GM19023 (cell line): Measurements from ENCODE around the gene NOSIP.
A peak's percentile ranks its signal among the peaks of the same experiment; 100 is the strongest.

Experiments
- ATAC-seq: cut with Tn5 transposase; IDR thresholded peaks from one replicate; pipeline ENCODE4 v1.9.1; 2021; ENCODE audit warnings: mild to moderate bottlenecking, moderate library complexity; ENCODE audit not compliant: unreplicated experiment

Gene NOSIP

DNA sequence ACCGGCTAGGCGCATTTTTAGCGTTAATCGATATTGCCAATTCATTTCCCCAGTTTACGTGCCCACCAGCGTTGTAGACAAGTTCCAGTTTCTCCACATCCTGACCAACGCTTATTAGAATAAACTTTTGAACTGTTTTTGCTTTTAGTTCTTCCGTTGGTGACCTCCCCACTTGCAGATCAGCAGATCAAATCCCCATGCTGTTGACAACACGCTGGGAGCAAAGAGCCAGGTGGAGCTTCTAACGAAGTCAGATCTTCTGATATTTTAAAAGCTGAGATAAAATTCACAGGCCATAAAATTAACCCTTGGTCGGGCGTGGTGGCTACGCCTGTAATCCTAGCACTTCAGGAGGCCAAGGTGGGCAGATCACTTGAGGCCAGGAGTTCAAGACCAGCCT is 31.3 kb downstream of the NOSIP start:
- no peak for ATAC-seq

DNA sequence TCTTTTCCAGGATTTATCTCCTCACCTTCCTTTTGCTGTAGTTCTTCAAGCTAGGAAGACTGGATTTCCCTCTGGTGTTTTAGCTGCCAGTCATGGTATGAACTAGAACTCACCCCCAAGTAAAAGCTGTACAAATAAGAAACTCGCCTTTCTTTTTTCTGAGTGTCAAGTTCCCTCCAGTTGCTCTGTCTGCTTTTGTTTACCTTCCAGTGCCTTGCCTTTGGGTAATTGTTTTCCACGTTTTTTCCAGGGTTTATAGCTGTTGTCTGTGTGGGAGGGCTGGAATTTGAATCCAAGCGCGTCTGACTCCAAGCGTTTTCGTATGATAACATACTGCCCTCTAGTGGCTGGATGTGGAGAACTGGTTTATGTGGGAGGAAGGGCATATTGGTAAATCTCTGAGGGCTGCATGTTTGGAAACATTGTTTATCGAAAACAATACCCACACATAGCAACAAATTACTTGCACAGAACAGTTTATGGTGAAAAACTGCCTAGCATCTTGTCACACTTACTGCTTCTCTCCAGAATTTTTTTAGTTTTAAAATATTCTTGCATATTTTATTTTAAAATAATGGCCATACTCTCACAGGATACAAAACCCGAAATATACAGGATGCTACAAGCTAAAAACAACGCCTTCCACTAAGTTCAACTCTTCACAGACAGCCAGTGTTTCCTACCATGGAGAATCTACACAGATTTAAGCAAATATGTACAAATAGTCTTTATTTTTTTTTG is 33.4 kb downstream of the NOSIP start:
- ATAC-seq = no peak

DNA sequence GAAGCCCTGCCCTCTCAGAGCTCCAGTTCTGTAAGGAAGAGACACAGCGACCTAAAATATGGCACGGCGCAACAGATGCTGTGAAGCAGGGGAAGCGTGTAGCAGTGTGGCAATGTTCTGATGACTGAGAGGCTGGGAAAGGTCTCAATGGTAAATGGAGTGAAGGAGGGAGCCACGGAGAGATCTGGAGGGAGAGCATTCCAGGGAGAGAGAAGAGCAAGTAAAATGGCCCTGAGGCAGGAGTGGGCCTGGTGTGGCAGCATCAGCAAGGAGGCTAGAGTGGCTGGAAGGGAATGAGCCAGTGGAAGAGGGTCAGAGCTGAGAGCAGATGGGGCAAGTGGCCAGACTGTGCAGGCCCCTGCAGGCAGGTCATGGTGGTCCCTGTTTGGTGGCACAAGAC is 36.2 kb downstream of the NOSIP start:
- ATAC-seq = no peak

DNA sequence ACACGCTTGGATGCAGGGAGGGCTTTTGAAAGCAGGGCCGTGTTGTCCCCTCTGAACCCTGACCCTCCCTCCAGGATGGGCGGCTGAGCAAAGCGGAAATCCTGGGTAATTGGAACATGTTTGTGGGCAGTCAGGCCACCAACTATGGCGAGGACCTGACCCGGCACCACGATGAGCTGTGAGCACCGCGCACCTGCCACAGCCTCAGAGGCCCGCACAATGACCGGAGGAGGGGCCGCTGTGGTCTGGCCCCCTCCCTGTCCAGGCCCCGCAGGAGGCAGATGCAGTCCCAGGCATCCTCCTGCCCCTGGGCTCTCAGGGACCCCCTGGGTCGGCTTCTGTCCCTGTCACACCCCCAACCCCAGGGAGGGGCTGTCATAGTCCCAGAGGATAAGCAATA is 37.3 kb downstream of the NOSIP start:
- no peak for ATAC-seq

DNA sequence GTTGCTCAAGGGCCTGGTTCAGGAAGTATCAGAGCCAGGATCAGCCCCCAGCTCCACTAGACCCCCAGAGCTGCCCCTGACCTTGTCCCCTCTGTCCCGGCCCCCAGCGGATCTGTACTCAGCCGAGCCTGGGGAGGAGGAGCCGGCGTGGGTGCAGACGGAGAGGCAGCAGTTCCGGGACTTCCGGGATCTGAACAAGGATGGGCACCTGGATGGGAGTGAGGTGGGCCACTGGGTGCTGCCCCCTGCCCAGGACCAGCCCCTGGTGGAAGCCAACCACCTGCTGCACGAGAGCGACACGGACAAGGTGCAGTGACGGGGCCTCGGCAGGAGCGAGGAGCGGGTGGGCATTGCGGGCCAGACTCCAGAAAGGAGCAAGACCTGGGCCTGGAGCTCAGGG is 37.9 kb downstream of the NOSIP start:
- no peak for ATAC-seq

DNA sequence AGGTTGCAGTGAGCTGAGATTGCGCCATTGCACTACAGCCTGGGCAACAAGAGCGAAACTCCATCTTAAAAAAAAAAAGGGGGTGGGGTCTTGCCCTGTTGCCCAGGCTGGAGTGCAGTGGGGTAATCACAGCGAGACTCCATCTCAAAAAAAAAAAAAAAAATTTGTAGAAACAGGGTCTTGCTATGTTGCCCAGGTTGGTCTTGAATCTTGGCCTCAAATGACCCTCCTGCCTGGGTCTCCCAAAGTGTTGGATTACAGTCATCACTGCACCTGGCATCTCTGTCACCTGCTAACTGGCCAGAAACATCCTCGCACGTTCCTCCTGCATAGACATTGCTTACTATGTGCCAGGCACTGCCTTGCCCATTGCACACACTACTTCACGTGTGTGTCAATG is 38.4 kb downstream of the NOSIP start:
- ATAC-seq = no peak

DNA sequence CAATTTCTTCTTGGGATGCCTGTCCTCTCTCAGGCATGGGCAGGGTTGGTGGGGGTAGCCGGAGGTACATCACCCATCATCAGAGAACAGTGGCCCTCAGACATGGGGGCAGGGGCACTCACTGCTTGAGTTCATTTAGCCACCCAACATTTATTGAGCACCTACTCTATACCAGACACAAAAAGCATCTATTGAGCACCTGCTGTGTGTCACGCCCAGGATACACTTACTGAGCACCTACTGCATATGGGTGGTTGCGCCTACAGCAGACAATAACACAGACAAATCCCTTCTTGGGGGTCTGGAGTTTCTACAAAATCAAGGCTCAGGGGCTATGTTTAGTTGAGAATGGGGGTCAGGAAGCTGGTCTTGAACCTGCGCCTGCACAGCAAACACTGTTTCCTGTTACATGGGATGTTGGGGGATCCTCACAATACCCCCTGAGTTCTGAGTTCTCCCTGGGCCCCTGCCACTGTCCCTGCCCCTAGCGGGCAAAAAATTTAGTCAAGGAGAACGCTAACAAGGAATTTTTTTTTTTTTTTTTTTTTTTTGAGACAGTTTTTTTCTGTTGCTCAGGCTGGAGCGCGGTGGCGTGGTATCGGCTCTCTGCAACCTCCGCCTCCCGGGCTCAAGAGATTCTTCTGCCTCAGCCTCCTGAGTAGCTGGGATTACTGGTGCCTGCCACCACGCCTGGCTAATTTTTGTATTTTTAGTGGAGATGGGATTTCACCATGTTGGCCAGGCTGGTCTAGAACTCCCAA is 41.0 kb downstream of the NOSIP start:
- ATAC-seq = no peak

DNA sequence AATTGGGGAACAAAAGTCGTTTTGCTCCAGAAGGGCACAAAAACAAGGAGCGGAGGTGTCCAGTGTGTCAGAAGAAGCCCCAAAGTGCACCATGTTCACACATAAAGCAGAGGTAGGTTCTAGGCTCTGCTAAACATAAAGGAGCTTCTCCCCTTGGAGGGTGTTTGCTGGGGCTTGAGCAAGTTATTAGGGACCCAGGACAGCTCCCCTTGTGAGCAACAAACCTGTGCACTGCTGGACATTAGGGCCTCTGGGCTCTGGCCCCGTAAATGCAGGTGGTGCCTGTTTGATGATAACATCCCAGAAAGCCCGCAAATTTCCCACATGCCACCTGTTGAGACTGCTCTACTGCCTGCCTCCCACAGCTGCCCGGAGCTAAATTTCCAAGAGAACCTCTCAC is 41.7 kb downstream of the NOSIP start:
- ATAC-seq = no peak

DNA sequence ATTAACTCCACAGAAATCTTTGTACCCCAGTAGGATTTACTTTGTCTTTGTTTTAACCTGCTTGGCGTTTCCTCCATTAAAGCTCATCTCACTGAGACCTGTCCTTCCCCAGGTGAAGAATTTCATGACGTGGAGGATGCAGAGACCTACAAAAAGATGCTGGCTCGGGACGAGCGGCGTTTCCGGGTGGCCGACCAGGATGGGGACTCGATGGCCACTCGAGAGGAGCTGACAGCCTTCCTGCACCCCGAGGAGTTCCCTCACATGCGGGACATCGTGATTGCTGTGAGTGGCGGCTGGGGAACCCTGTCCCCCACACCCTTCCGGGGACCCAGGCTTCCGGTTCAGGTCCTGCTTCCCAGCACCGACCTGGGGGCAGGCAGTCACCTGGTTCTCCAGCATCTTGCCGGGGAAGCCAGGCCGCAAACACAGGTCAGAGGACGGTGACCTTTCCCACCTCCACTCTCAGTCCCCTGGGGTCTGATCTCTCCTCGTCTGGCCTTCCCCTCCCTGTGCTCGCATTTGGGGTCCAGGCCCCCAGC is 43.4 kb downstream of the NOSIP start:
- no peak for ATAC-seq

DNA sequence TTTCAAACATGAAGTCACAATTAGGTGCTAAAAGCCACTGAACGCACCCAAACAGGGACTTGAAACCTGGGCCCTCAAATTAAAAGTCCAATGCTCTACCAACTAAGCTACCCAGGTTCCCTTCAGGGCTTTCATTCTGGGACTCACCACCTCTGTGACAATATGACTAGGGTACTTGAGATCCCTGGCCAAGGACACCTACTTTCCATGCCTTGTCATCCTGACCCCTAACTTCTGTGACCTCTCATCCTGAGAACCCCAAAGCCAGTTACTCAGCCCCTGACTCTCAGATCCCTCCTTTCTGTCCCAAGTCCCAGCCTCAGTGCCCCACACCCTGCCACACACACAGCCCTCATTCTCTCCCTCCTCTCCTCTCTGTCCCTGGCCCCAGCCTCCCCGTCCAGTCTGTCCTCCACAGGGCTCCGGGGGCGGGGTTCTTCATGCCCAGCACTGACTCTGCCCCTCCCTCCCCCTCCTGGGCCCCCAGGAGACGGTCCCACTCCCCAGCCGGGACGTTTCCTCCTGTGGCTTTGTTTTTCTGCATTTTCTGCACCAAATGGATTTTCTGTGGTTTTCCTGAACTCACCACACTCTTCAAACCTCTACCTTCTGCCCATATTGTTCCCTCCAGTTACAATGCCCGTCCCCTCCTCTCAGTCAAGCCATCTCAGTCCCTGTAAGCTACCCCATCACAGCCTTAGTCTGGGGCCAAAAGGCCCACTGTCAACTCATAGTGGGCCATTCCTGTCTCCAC is 45.5 kb downstream of the NOSIP start:
- ATAC-seq = no peak

DNA sequence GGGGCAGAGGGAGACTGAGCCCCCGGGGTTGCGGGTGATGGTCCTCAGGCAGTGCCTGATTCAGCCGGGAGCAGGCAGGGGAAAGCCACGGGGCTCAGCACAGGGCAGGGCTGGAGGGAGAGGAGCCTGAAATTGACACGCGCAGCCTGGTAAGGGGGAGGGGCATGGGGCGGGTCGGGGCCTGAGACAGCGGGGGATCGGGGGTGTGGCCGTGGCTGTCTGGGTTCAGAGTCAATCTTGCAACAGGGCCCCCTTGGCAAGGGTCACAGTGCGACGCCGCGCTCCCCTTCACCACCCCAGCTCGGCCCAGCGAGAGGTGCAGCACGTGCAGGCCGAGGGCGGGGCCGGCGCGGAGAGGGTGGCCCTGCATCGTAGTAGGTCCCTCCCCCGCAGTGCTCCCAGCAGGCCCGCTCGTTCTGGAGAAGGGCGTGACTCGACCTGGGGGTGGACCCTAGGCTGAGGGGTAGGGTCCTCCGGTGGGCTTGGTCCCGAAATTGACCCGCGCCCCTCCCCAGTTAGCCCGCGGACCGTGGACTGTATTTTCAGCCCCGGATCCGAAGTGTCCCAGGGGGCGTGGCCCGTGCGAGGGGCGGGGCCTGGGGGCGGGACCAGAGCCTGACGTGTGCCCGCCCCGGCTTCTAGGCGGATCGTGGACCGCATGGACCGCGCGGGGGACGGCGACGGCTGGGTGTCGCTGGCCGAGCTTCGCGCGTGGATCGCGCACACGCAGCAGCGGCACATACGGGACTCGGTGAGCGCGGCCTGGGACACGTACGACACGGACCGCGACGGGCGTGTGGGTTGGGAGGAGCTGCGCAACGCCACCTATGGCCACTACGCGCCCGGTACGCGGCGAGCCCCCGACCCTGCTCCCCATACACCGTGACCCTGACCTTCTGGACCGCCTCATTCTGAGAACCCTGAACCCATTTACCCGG is 46.5 kb downstream of the NOSIP start:
- peak; percentile 83 for ATAC-seq

DNA sequence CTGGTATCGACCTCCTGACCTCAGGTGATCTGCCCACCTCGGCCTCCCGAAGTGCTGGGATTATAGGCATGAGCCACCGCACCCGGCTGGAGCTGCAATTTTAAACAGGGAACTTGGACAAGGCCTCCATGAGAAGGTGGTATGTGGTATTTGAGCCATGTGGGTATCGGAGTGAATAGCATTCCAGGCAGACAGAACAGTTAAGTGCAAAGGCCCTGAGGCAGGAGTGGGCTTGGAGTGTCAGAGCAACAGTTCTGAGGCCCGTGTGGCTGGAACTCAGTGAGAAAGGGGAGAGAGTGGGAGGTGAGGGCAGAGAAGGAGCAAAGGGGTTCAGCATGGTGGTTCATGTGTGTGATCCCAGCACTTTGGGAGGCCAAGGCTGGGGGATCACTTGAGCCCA is 49.6 kb downstream of the NOSIP start:
- ATAC-seq = no peak

DNA sequence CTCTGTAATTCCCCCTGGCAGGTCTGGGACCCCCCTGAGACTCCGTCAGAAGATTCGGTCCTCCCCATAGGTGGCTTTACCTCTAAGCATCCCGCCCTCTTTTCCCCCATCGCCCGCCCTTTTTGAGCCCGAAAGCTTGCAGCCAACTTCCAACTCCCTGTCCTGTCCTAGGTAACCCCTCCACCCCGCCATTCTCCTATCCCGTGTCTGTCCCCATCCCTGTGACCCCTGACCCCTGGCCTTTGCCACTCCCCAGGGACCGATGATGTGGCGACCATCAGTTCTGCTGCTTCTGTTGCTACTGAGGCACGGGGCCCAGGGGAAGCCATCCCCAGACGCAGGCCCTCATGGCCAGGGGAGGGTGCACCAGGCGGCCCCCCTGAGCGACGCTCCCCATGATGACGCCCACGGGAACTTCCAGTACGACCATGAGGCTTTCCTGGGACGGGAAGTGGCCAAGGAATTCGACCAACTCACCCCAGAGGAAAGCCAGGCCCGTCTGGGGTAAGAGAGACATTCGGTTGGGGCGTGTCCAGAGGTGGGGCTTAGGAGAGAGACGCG is 52.1 kb downstream of the NOSIP start:
- ATAC-seq = no peak

DNA sequence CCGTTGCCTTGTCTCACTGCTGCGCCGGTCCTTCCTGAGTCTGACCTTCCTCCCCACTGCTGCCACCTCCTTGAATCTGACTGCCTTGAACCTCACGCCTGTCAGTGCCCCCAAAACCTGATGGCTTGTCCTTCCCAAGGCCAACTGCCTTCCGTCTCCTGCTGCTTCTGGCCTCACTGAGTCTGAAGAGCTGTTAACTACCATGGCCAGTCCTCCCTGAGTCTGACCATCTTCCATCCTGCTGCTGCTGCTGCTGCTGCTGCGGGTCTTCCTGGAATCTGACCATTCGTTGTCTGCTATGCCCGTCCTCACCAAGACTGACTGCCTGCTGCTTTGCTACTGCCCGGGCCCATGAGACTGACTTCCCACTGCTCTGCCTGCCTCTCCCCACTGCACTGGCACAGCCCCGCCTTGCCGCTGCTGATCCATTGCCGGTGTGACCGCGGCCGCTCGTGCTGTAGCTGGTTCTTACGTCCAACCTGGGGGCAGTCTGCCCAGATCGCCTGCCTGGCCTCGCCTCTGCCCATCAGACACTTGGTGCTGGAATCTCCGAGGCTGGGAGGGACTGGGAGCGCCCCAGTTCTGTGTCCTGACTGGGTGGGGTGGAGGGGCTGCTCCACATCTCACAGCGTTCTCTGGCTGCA is 55.4 kb downstream of the NOSIP start:
- no peak for ATAC-seq

DNA sequence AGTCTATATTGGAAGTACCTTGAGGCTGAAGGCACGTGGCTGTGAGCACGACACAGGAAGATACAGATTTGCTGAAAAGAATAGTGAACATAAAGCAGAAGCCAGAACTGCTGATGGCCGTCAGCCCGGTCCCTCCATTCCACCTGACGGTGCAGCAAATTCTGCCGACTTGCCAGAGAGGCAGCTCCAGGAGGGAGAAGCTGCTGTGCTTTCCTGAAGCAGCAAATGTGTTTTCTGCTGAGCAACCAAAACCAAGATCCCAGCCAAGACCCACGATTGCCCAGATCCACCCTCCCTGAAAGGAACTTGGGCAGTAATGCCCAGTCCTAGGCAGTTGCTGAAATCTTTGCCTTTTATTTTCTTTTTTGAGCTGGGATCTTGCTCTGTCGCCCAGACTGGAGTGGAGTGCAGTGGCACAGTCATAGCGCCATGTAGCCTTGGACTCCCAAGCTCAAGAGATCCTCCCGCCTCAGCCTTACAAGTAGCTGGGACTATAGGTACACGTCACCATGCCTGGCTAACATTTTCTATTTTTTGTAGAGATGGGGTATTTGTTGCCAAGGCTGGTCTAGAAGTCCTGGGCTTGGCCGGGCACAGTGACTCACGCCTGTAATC is 59.5 kb downstream of the NOSIP start:
- no peak for ATAC-seq

DNA sequence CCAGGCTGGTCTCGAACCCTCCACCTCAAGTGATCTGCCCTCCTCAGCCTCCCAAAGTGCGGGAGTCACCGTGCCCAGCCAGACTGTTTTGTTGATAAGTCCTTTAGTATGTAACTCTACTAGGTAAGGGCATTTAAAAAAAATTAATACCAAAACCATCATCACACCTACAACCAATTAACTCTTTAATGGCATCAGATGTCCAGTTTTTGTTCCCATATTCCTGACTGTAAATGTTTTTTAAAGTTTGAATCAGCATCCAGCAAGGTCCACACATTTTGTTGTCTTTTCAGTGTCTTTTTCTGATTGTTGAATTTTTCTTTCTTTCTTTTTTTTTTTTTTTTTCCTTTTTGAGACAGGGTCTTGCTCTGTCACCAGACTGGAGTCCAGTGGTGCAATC is 62.3 kb downstream of the NOSIP start:
- no peak for ATAC-seq

DNA sequence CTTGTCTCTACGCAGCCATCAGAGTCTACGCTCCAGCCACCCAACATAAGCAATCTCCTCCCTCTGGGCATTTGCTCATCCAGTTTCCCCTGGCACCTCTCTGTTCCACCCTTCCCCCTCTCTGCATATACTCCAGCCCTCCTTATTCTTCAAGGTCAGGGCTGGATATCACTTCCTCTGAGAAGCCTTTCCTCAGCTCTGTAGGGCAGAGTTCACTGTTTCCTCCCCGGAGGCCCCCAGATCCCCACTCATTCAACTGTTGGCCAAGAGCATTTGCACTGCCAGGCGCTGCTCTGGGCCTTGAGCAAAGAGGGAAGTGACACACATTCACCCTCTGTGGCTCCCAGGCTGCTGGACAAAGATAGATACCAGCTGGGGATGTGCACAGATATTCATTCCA is 64.6 kb downstream of the NOSIP start:
- no peak for ATAC-seq

DNA sequence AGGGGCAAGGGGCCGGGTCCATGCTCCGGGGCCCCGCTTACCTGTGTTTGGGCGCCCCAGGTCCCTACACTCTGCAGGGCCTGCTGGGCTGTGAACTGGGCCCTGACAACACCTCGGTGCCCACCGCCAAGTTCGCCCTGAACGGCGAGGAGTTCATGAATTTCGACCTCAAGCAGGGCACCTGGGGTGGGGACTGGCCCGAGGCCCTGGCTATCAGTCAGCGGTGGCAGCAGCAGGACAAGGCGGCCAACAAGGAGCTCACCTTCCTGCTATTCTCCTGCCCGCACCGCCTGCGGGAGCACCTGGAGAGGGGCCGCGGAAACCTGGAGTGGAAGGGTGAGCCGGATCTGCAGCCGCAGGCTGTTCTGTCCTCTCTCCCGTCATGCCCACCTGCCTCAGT is 66.2 kb downstream of the NOSIP start:
- ATAC-seq = no peak

DNA sequence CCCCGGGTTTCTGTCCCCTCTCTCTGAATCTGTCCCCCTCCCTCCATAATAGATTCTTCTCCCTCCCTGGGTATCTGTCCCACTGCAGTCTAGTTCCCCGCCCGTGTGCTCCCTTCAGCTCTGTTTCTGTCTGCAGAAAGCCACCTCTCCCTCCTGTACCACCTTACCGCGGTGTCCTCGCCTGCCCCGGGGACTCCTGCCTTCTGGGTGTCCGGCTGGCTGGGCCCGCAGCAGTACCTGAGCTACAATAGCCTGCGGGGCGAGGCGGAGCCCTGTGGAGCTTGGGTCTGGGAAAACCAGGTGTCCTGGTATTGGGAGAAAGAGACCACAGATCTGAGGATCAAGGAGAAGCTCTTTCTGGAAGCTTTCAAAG is 66.6 kb downstream of the NOSIP start:
- ATAC-seq = no peak
